T-helper 2 cell (primary cell): ENCODE measurements around the gene DAAM1.

ENCODE experiments used
- DNase-seq, 5 experiments: peaks; one replicate each; pipeline versions ENCODE4 v3.0.0 to v3.0.0-alpha.2; 2012 to 2022

DAAM1 gene

DNA sequence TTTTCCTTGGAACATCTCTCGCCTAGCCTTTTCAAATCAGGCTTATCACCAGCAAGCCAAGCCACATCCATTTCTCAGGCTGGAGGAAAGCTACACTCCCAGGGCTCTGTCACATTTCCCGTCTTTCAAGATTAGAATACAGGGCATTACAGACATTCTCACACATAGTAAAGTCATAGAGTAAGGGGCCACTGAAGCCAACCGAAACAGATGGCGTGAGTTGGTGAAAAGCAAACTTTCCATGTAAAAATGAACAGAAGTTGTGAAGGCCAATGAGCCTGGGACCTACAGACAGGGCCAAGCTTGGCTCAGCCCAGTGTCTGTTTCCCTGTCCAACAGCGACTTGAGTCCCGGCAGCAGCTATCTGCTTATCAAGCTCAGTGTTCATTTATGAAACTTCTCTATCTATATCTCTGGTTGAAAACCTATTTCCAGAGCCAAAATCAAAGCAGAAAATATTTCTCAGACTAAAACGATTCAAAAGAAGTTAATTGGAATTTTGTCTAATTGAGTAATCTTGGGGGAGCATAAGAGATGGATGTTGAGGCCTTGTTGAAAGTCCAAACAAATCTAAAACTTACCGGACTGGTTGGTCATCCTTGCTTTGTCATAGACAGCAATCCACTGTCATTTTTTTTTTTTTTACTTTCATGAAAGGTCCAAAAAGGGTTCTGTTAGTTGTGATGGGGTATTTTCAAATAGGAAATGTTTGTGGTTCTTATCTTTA lies 105.6 kb downstream of the DAAM1 start:
- no peak for DNase-seq

- no peak for DNase-seq
These were observed 106.2 kb downstream of the DAAM1 start for GRCh38 chr14:59294662-59294992.

DNA sequence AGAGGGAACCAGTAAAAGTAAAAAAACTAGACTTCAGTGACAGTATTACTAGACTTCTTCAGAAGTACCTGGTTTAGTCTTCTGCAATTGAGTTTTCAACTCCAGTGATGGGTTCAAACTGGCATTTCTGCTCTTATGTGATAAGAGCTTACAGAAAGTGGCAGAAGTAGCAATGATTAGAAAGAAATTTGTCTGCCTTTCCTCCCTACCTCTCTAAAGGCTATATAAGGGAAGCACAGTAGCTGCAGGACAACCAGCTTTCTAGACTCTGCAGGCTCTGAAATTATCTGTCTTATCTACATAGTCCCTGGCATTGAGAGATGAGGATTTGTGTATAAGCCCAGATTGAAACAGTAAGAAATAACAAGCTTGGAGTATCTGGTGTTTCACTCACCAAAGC lies 107.5 kb downstream of the DAAM1 start:
- DNase-seq, result no peak

GRCh38 chr14:59296508-59296907 lies 108.0 kb downstream of the DAAM1 start:
- DNase-seq, result peak in 1 of 5 experiments; percentile 20

- peak in 1 of 5 experiments; percentile 61 for DNase-seq
These were observed 108.8 kb downstream of the DAAM1 start for GRCh38 chr14:59297071-59297776.

- DNase-seq, result no peak
These were observed 111.3 kb downstream of the DAAM1 start for GRCh38 chr14:59299731-59300130.

- DNase-seq, result peak in 1 of 5 experiments; percentile 87
These were observed 112.9 kb downstream of the DAAM1 start for GRCh38 chr14:59301354-59301753.

DNA sequence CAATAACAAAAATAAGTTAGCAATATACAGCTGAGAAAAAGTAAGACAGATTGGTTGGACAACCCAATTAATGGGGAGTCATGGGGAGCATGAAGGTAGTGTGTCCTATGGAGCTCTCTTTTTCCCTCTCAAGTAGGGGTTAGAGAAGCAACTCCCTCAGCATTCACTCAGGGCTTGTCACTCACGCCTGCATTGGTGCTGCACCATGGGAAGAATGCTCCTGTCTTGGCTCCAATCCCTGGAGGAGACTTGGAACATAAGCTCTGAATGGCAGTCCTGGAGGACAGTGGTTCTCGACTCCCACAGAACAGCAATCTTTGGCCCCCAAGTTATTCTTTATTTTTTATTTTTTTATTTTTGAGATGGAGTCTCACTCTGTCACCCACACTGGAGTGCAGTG lies 113.8 kb downstream of the DAAM1 start:
- no peak for DNase-seq

DNA sequence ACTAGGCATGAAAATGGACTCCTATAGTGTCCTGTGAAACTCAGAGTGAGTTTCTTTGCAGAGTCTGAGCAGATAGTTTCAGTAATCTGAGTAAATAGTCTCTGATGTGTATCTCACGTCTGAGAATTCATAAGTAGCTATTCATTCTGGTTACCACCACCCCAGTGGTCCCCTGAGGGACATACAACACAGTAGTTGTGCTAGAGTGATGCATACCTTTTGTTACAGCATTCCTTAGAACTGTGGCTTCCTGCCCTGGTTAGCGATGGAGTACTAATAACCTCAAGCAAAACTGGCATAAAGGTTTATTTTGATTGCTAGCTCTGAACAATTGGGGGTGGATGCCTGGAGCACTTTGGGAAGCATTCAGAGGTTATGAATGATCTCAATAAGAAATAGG lies 114.7 kb downstream of the DAAM1 start:
- DNase-seq, result no peak

DNA sequence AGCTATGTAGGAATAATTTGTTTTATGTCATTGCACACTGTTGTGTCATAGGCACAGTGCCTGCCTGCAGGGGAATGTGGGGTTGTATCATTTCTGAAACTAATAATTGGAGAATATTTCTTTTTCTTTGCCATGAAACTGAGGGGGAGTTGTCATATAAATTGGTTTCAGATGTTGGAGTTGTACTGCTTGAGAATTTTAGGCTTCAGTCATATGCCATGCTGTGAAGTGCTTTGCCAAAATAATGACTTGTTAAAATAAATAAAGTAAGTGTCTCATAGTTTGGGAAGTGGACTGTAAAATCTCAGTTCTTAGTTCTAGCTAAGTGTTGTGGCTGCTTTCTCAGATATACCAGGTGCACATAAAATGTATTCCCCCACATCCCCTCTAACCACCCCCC lies 116.8 kb downstream of the DAAM1 start:
- no peak for DNase-seq

DNA sequence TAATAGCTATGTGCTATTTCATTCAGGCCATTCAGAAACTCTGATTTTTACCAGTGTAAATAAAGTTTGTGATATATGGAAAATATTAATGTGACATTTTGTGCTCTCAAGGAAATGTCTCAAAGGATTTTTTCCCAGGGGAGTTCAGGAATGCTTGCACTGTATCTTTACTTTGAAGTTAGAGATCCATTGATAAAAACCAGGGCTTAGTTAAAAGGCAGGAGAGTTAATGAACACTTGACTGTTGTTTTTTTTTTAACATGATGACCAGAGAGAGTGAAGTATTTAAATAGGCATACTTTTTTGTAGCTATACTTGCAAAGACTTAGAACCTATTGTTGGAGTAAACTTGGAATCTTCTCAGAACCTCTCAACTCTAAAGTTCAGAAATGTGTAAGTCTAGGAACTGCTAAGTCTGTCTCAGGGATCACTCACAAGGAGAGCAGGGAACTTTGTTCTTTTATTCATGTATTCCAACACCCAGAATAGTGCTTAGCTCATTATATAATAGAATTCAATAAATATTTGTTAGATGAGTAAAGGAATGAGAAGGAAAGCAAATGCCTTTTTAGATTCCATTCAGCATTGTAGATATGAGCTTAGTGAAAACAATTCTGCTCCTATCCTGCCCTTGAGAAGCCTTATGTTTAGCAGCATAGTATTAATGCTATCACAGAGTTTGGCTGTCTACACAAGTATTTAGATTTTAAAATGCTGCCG lies 117.5 kb downstream of the DAAM1 start:
- no peak for DNase-seq

DNA sequence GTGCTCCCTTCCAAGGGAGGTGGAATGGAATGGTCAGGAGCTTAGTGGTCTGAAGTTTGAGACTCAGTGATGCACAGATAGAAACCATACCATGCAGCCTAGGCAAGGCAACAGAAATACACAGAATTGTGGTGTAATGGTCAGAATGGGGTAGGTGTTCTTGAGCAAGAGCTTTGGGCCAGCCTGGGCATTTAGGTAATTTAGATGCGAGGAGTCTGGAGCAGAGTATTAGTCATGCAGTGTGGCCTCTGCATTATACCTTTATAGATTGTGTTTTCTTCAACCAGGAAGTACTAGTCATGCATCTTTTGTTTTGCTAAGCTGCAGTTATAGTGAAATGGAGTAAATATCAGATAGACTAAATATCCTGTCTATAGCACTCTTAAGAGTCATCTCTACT lies 118.3 kb downstream of the DAAM1 start:
- DNase-seq, result no peak

GRCh38 chr14:59308086-59308485 lies 119.6 kb downstream of the DAAM1 start:
- DNase-seq, result no peak

DNA sequence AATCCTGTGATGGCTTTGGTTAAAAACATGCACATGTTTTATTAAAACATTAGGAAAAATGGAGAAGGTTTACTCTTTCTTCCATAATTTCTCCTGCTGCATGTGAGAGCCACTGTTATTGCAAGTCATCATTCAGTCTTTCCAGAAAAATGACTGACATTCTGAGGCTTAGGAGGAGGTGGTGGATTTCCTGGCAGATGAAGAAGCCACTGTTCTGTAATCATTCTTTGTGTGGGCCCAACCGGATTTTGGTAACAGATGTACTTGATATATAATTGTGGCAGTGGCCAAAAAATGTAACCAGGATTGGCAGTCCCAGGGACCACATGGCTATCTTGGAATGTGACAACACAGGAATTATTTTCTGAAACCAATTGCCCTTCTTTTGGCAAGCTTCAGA lies 120.2 kb downstream of the DAAM1 start:
- no peak for DNase-seq

DNA sequence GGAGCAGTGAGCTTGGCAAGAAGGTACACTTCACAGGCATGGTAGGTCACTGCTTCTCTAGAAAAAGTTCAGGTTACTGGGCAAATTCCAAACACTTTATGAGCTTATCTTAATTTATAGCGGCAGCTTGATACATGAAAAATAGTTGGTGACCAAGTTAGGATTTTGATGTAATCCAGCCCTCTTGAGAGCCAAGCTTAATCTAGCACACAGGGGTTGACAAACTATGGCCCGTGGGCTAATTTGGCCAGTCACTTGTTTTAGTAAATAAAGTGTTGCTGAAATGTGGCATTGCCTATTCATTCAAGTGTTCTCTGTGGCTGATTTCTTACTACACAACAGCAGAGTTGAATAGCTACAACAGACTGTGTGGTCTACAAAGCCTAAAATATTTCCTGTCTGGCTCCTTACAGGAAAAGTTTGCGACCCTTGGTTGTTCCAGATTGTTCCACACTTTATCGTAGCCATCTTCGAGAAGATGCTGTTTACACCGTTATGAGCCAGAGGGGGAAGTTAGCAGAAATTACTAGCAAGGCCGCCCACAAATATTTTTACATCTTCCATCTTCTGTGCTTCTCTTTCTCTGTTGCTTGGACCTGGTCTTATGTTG lies 120.9 kb downstream of the DAAM1 start:
- DNase-seq, result no peak

DNA sequence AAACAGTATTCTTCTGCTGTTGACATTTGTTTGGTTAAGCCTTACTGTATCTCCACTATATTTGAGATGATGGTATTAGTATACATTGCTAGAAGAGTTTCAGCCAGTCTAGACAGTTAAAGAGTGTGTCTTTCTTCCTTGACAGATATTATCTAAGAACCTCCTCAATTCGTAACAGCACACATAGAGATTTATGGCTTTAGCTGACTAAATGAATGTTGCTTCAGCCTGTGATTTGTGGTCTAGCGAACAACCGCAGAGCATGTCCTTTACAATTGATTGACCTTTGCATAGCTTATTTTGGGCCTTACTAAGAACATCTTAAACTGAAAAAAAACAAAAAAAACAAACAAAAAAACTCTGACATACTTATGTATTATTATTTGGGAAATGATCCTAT lies 122.2 kb downstream of the DAAM1 start:
- DNase-seq, result no peak

DNA sequence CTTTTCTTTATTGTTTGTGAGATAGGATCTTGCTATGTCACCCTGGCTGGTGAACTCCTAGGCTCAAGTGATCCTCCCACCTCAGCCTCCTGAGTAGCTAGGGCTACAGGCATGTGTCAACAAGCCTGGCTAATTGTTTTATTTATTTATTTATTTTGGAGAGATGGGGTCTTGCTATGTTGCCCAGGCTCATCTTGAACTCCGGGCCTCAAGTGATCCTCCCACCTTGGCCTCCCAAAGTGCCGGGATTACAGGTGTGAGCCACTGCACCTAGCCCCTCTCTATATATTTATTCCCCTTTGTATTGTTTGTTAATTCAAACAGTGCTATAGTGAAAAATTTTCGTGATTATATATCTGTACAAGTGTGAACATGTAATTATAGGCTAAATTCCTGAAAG lies 123.3 kb downstream of the DAAM1 start:
- DNase-seq, result no peak

DNA sequence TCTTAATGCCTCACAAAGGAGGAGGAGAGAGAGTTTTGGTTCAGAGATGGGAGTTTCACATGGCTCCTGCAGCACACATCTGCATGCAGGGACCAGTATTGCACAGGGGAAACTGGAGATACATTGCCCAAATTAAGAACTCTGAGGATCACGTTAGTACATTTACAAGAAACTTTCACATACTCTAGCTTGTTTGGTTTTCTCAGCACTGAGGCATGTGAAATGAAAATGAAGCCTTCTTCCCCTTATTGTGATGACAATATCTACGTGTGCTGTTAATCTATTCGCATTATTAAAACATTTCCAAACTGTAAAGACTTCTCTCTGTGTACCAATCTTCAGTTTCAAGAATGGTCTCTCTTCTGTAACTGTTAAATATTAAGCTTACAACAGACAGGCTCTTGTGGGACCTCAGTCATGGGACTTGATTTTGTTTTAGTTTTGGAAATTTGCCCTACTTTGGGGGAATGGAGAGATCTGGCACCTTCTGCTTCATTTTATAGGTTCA lies 124.7 kb downstream of the DAAM1 start:
- no peak for DNase-seq

DNA sequence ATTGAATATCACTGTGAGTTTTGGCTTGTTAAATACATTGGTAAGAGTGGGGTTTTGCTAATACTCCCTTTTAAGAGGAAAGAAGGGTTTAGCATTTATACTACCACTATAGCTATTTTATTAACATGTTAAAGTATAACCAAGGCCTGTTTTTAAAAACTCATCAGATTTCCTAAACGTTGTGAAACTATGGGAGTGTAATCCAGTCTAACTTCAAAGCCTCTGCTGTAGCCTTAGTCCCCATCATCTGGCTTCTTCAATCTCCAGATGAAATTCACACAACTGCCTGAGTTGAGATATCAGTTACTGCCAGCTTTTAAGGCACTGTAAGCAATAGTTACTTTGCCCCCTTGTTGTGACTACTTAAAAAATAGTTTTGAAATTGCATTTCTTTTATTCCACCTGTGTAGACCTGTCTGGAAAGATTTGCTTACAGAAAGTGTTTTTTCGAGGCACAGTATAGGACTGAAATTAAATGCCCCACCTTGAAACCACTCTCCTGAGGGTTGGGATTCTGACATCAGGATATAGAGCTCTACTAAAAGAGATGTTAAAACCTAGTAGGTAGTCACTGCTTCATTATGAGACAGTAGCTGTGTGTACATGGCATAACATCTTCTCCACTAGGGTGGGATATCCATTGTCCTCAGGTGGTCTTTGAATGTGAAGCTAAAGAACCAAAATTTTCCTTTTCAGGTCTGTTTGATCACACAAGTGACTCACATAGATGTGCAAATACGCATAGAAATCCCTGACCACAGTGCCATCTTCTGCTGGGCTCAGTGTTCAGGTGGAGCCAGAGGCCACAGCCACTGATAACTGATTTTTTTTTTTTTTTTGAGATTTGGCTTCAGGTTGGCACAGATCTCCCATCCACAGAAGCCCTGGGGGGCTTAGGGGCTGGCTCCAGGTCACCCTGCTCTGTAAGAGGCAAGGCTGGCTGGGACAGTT lies 125.5 kb downstream of the DAAM1 start:
- DNase-seq, result no peak

DNA sequence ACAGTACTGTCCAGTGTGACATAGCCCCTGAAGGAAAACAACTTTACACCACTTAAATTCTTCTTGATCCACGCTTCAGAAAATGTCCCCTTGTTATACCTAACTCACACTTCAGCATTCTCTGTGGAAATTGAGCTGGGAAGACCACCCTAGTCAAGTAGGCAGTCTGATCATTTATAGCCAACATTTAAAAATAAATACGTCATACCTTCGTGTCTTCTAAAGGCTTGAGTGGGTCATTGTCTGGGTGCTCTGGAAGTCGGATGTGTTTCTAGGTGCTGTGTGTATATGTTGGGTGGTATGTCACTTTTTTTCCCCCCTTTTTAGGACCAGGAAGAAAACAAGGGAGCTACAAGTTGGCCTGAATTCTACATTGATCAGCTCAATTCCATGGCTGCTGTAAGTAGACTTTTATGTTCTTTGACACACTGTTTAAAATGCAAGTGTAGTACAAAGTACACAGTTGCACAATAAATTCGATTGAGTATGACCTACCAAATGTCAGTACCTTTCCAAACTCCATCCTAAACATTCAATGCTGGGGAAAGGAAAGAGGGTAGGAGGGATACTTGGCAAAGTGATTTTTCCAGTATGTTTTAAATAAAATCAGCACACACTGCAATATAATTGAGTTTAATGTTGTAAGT lies 126.6 kb downstream of the DAAM1 start:
- DNase-seq, result no peak

GRCh38 chr14:59316151-59316830 lies 127.8 kb downstream of the DAAM1 start:
- DNase-seq, result no peak
